HG02884 (cell line): Measurements from ENCODE around the gene ZCCHC2.

Experiments used
- ATAC-seq: cut with Tn5 transposase; IDR thresholded peaks from one replicate; pipeline ENCODE4 v1.9.1; 2021; ENCODE audit warnings: mild to moderate bottlenecking, moderate library complexity; ENCODE audit not compliant: unreplicated experiment

Gene ZCCHC2

DNA sequence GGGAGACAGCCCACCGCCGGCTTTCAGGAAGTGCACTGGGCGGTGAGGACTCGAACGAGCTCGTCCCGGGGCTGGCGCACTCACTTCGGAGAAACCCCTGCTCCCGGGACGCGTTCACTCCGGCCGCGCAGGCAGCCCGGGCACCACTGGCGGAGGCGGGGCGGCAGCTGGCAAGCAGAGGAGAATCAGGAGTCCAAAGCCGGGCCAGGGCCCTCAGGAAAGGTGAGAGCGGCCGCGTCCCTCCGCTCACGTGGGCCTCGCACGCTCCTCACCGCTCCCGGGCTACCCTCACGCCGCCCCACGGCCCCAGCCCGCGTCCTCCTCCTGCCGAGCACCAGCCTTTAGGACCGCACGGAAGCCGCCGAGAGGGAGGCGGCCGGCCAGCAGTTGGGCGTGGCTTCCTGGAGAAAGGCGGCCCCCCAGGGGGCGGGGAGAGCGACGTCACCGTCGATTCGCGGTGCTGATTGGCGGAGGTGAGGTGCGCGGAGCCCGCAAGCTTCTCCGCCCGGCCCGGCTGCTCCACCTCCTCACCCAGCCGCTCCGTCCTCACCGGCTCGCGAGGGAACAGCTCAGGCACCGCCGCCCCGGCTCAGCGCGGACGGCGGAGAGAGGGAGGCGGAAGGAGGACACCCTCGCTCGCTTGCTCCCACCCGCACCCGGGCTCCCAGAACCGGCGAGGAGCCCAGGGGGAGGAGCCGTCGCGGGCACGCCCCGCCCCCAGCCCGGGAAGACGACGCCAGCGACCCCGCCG is at the start of gene ZCCHC2:
Gene ZCCHC2, plus strand, starts transcription at position 522 of the 751 bp plus-strand sequence. CDS start 400 bp downstream, outside the sequence.
- ATAC-seq: peak; percentile 65

DNA sequence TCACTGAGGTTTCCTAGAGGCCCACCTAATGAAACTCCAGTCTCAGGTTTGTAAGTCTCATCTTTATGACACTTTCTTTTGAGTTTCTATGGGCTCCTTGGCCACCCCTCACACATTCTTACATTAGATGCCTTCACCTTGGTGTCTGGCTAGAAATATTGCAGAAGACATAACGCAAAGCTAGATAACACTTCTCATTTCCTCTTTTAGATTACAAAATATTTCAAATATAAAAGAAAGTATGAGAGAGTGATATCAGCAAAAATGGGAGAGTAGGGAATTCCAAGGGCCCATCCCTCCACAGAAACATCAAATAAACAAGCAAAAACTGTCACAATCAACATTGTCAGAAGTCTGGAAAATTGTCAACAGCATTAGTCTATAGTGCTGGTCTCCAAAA is 43.3 kb upstream of the ZCCHC2 start:
- ATAC-seq: no peak

DNA sequence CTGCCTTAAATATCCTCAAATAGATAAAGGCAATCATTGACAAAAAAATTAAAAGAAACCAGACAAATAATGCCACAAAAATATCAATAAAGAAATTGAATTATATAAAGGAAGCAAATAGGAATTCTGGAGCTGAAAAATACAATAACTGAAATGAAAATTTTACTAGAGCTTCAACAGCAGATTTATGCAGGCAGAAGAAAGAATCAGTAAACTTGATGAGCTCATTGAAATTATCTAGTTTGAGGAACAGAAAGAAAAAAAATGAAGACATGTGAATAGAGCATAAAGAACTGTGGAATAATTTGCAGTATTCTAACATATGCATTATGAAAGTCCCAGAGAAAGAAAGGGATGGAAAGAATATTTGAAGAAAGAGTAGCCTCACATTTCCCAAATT is 41.9 kb upstream of the ZCCHC2 start:
- ATAC-seq: no peak

DNA sequence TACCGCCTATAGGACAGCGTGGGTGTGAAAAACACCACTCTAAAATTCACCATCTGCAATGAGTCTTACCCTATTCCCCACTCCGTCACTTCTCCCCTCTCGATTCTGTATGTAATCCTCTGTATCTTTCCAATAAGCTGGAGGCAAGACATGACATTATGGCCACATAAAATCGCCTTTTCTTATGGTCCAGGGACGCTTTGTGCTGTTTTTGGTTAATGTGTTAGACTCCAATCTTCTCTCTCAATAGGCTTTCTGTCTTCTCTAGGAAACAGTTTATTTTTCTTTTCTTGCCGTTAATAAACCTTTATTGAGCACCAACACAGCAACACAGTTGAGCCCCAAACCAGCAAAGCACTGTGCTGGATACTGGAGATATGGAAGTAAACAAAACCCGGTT is 37.9 kb upstream of the ZCCHC2 start:
- ATAC-seq: no peak

DNA sequence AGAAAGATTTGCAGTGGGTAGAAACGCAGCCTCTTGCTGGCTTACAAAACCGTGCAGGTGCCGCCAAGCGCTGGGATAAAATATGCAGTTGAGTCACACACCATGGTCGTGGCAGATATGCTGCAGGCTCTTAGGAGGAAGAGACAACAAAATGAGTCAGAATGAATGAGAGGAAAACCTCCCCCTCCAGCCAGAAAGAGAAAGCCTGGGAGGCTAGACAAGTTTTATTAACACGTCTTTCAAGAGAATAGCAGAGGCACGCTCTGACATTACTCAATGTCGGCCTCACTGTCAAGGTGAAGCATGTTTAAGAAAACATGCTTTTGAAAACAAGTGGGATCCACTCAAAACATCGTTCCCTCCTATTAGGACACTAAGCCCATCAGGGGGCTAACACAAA is 37.1 kb upstream of the ZCCHC2 start:
- ATAC-seq: no peak

DNA sequence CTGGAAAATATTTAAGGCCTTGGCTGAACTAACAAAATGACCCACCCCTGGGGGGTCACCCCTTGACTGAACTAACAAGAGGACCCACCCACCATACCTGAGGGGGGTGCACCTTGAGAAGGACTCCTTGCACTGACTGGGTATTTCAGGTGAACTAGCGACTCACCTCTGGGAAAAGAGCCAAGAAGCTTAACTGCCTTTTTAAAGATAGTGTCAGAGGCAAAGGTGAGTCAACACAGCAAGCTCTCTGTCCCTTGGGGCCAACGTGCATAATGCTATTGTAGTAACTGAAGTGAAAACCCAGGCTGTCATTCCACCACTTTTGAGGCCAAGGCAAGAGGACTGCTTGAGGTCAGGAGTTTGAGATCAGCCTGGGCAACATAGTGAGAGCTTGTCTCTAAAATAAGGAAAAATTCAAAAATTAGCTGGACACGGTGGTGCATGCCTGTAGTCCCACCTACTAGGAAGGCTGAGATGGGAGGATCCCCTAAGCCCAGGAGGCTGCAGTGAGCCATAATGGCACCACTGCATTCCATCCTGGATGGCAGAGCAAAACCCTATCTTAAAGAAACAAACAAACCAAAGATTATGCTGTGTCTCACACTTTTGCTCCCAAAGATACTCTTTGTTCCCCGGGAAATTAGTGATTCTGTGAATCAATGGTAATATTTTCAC is 36.4 kb upstream of the ZCCHC2 start:
- ATAC-seq: peak; percentile 60

DNA sequence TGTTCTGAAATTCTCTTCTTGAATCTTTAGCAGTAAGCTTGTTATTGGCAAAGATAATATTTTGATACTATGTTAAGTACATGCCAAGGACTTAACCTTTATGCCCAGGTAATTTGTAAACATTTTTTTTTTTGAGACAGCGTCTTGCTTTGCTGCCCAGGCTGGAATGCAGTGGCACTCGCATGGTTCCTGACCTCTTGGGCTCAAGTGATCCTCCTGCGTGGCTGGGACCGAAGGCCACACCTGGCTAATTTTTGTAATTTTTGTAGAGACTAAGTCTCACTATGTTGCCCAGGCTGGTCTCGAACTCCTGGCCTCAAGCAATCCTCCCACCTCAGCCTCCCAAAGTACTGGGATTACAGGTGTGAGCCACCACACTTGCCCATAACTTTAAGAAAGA is 35.7 kb upstream of the ZCCHC2 start:
- ATAC-seq: no peak

DNA sequence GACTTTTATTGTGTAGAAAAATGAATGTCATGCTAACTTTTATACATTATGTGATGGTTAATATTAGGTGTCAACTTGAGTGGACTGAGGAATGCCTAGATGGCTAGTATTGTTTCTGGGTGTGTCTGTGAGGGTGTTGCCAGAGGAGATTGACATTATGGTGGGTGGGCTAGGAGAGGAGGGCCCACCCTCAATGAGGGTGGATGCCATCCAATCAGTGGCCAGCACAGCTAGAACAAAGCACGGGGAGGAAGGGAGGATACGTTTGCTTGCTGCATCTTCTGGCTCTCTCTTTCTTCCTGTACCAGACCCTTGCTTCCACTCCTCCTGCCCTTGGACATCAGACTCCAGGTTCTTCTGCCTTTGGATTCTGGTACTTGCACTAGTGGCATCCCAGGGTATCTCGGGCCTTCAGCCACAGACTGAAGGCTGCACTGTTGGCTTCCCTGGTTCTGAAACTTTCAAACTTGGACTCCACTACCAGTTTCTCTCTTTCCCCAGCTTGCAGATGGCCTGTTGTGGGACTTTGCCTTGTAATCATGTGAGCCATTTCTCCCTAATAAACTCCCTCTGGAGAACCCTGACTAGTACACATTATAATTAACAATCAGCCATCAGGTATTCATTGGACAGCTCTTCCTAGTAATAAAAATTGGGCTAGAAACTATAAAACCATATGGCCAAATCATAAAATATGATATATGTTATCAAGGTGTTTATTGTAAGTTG is 31.7 kb upstream of the ZCCHC2 start:
- ATAC-seq: no peak

DNA sequence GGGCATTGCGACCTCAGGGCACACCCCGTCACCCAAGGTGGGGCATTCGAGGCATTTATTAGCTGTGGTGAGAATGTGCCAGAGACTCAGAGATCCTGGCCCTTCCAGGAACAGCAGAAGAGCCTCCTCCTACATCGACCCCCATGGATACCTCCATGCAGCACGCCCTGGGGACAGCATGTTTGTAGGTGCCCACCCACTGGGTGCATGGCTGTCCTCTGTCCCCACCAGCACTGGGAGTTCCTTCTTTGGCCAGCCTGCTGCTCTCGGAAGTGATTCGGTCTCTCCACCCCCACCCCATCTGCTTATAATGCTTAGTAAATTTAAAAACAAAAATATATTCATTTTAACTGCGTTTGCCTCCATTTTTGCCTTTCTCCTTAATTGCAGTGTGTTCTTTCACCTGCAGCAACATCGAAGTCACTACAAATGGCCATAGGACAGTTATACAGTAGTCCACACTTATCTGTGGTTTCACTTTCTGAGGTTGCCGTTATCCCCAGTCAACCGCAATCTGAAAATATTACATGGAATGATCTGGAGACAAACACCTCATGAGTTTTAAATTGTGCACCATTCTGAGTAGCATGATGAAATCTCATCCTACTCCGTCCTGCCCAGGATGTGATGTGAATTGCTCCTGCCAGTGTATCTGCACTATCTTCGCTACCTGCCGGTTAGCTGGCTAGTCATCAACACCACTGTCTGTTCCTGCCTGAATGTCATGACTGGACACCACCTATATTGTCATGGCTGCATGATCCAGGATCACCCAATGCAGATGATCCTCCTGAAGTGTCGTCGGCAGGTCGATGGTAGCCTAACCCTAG is 29.6 kb upstream of the ZCCHC2 start:
- ATAC-seq: no peak

DNA sequence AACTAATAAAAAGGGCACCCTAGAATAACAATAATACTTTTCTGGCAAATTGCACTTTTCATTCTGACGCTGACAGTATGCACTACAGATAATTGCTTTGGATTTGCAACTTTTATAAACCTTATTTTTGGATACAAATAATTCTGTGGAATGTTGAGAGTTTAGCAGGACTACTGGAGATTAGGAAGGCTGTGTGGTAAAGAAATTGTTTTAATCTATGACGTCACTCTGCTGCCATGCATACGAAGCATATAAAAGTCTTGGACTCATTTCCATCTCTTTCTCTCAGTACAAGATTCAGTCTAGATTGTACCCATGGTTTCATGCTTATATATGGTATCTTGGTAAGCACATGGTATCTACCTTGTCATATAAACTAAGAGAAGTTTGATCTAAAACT is 28.1 kb upstream of the ZCCHC2 start:
- ATAC-seq: no peak

DNA sequence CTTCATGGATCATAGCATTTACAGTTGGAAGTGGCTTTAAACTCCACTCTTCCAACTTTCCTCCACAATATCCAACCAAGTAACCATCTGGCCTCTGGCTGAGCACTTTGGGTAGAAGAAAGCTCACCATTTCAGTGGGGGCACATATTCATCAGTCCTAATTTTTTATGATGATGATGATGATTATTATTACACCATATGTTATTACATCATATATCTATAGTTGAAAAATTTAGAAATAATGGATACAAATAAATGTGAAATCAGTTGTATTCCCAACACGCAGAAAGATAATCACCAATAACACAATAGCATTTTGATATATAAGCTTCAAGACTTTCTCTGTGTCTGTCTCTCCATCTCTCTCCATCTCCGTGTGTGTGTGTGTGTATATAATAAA is 26.6 kb upstream of the ZCCHC2 start:
- no peak for ATAC-seq

DNA sequence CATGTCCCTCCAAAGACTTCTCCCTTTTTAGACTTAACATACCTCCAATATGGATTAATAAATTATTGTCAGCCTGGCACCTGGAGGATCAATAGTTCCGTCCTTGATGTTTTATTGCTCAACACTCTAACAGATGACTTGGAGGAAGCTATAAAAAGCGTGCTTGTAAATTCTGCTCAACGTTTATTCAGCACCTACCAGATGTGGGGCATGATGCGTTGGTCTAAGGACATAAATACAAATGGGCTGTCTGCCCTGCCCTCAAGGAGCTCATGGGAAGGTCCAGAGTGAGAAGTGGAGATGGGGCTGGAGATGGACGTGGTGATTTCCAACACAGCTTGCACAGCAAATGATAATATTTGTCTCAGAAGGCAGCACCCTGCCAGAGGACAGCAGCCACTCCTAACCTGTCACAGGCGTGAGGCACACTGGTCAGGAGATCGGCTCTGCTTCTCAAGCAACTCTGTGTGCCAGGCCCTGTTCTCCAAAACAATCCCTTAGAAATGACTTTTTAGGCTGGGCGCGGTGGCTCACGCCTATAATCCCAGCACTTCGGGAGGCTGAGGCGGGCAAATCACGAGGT is 25.5 kb upstream of the ZCCHC2 start:
- no peak for ATAC-seq

DNA sequence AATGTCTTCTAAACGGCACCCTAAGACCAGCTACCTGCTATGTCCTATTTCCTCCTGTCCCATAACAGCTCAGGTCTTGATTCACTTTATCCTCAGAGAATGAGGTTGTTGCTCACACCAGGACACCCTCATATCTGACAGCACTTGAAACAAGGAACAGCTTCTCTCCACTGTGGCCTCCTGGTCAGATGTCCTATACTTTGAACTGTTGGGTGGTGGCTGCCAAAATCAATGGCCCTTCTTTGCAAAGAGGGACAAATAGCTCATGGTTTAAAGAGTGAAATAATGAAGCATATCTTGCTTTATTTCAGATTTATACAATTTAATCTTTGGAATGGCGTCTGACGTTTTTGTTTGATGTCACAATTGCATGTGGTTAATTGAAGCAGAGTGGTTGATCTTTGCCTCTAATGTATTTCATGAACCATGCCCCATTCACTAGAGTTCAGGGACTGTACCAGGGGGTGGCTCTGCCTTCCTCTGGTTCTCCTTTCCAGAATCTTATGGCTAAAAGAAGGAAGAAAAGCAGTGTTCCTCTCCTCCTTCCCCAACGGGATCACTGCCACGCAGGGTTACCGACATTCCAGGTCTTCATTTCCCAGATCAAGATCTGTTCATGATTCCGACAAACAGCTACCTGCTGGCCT is 24.1 kb upstream of the ZCCHC2 start:
- no peak for ATAC-seq

DNA sequence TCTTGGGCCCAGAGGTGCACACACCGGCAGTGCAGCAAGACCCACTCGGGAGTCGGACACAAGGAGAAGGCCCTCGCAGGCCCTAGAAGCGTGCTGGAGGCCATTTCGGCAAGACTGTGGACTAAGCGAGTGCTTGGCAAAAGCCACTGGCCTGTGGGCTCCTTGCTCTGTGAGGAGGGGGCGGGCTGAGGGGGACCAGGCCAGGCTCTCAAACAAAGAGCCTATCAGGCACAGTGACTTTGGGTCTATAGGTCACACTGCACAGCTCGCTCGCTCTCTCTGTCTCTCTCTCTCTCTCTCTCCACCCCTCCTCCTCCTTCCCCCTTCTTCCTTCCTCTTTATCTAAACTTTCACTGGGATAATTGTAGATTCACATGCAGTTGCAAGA is 23.6 kb upstream of the ZCCHC2 start:
- ATAC-seq: no peak

DNA sequence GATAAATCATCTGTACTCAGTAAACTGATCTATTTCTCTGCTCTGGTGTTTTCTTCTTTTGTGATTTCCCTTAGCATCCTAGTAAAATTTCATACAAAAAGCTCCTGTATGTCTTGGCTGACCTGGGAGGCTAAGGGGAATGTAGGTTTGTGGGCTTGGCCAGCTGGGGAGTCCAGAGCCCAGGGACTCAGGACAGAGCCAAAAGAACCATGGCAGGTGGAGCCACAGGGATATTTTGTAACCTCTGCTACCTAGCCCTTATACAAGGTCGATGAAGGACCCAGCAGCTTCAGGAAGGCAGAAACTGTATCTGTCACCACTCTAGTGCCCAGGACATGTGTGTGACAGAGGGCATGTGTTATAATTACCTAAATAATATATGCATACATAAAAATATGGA is 22.7 kb upstream of the ZCCHC2 start:
- ATAC-seq: no peak

DNA sequence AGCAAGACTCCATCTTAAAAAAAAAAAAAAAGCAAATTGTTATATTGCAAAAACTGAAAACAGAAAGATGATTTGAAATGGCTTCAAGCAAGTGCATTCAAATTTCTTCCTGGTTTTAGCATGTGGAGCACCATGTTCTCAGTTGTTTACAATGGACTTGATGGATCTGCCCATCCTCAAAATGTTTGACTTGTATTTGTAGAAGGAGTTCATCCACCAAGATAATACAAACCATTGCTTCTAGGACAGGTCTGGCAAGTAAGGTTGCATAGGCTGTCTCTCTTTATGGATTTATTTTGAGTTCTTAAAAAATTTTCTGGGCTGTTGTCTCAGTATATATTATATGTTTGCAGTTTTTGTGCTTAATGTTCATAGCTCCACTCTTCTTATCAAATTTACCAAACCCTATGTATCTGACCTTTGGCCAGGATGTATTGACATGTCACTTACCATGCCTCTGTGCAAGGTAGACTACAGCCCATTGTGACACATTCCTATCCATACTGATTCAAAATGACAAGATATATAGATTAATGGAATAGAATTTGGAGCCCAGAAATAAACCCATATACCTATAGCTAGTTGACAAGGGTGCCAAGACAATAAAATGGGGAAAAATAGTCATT is 21.7 kb upstream of the ZCCHC2 start:
- no peak for ATAC-seq

DNA sequence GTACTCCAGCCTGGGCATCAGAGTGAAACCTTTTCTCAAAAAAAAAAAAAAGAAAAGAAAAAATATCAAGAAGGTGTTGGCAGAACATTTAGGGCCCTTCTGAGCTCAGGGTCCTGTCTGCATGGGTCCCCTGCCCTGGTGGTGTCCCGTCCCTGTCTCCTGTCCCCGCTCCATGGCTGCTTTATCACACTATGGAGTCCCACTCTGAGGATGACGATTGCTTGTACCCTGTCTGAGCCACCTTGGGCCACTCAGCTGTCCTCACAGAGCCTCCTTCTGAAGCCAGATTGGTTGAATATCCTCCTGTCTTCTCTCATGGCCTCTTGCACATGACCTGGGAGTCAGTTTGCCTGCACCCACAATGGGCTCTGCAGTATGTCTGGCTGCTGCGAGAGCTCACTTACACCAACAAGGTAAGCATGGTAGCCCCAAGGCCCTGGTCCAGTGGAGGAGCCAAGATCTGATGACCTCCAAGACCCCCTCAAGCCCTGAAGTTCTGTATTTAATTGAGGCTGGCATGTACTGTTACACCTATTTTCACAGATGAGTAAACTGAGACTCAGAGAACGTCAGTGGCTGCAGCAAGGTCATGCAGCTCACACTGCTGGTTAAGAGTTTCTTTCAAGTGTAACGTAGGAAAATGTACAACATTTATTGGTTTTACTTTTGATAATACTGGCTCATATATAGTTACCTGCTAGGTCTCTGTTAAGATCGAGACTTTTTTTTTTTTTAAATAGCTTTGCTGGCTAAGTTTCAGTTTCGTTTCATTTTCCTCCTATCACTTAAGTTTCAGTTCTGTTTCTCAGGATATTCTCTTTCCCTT is 16.9 kb upstream of the ZCCHC2 start:
- peak; percentile 91 for ATAC-seq

DNA sequence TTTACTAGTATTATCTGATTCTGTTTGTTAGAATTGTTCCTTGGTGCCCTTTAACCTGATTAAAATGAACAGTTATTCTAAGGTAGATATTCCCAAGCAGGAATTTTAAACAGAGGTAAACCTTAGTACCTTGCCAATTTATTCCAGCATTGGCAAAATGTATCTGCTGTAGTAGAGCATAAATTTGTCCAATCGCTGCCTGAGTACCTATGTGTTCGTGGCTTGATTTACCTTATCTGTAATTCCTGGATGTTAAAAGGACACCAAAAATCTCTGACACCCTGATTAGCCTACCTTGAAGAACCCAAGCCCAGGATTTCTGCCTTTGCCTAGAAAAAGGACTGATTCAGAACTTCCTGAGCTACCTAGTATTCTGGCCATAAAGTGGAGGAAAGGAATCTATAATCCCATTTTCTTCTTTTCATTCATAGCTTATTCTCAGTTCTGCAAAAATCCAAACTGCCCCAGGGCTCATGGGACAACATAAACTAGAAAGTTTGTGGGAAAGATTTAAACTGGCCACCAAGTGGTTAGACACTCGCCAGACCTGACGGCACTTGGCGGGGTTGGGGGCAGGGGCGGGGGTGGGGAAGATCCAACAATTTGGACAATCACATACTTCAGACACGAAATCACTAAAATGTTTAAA is 16.2 kb upstream of the ZCCHC2 start:
- ATAC-seq: peak; percentile 11
